Lower leg skin (tissue), 4 donors: ENCODE results near the gene CYP11A1. TPM values are rescaled to one million over a fixed set of nuclear protein-coding genes. Genes with fewer than 3 reads are reported as not detected.
A peak's percentile ranks its signal among the peaks of the same experiment; 100 is the strongest.

Experiments used
- DNase-seq, 2 donors: peaks; one replicate each; pipeline ENCODE4 v3.0.0-alpha.2; 2019; ENCODE audit warnings: low spot score in 2 of 2
- H3K4me3 ChIP-seq: fragments of 200-600 bp; sonication (generic); 2 replicates; pipeline ENCODE4 v1.5.1; 2017; ENCODE audit warnings: mild to moderate bottlenecking, low read depth; ENCODE audit not compliant: poor library complexity, severe bottlenecking
- CTCF ChIP-seq, 3 donors: fragments of 450-650 bp; IDR thresholded peaks; one replicate each; pipeline ENCODE4 v1.5.1; 2016; ENCODE audit warnings: antibody characterized with exemption in 3 of 3, mild to moderate bottlenecking in 3 of 3, moderate library complexity in 2 of 3
- POLR2A ChIP-seq, 2 donors: fragments of 450-650 bp; IDR thresholded peaks; one replicate each; pipeline ENCODE4 v1.6.1; 2016 to 2017; ENCODE audit warnings: antibody characterized with exemption in 2 of 2, mild to moderate bottlenecking in 1 of 2, moderate library complexity in 1 of 2
- WGBS, 2 donors: methylation state at CpG; one replicate each; pipeline ENCODE4 v1.1.5; 2018; 5-methylcytosine and 5-hydroxymethylcytosine counted together
- intact Hi-C: fragments of 100-400 bp; cut with DNase I; formaldehyde crosslinking; loops from one replicate; pipeline ENCODE4 v1.15.0; 2023; ENCODE audit warnings: low total_unique reads
- total RNA-seq, 4 donors: library from RNA; depleted of rRNA; stranded (reverse); fragments of >200 nt; gene quantifications; one replicate each; pipeline ENCODE4 v1.1.0, GENCODE V29; 2016

The CYP11A1 gene
- under 1 TPM in 3 of 4 donors, not detected in 1; 0.34 to 0.75 (median 0.49) TPM for total RNA-seq

- intact Hi-C loops = no loop called here
- TF ChIP-seq POLR2A (IDR thresholded peaks at IDR 0.05) = no peak
- no peak for TF ChIP-seq CTCF (IDR thresholded peaks at IDR 0.05)
- 74 to 81% methylated on average over 11 to 12 of the region's 12 CpGs for WGBS, 2 donors
- H3K4me3 ChIP-seq = no peak within 1 kb of the TSS
- DNase-seq = peak in 1 of 2 donors; percentile 45
Measured at GRCh38 chr15:74367296-74367854, at the start of gene CYP11A1. Gene CYP11A1 (minus strand): TSS chr15:74367646. CDS start chr15:74367585, 61 bp downstream.

GRCh38 chr15:74417225-74417624, 49.8 kb upstream of the CYP11A1 start:
- intact Hi-C loops = no loop called here
- no peak for TF ChIP-seq CTCF (IDR thresholded peaks at IDR 0.05)
- no peak for TF ChIP-seq POLR2A (IDR thresholded peaks at IDR 0.05)
- no peak for DNase-seq
- WGBS, 2 donors = 87 to 89% methylated on average over 13 of the region's 13 CpGs
- H3K4me3 ChIP-seq = no peak overlapping the region

- H3K4me3 ChIP-seq = no peak overlapping the region
- intact Hi-C loops = no loop called here
- no peak for DNase-seq
- WGBS, 2 donors = 68 to 73% methylated on average over 18 to 19 of the region's 19 CpGs
- TF ChIP-seq CTCF (IDR thresholded peaks at IDR 0.05) (no peak), POLR2A (IDR thresholded peaks at IDR 0.05) (no peak)
Measured at GRCh38 chr15:74415966-74416916, 48.8 kb upstream of the CYP11A1 start.

- 96% methylated on average over 12 of the region's 12 CpGs for WGBS, 2 donors
- DNase-seq = no peak
Measured at GRCh38 chr15:74414603-74415338, 47.3 kb upstream of the CYP11A1 start.

More at GRCh38 chr15:74414603-74415338, 47.3 kb upstream of the CYP11A1 start:
- TF ChIP-seq POLR2A (IDR thresholded peaks at IDR 0.05) (no peak), CTCF (IDR thresholded peaks at IDR 0.05) (no peak)
- intact Hi-C loops = no loop called here
- no peak overlapping the region for H3K4me3 ChIP-seq
